Osteocyte (in vitro differentiated cells): ENCODE results near the gene TGM6. TPM values are rescaled to one million over a fixed set of nuclear protein-coding genes. Genes with fewer than 3 reads are reported as not detected.
A peak's percentile ranks its signal among the peaks of the same experiment; 100 is the strongest.

ENCODE experiments used
- DNase-seq: peaks from one replicate; pipeline ENCODE4 v3.0.0; 2021; ENCODE audit warnings: mixed read lengths; ENCODE audit not compliant: unreplicated experiment; ENCODE audit errors: extremely low spot score
- H3K27ac Mint-ChIP-seq: one replicate; pipeline ENCODE4 v1.8.0; 2021; ENCODE audit warnings: mild to moderate bottlenecking, mixed read lengths; ENCODE audit not compliant: unreplicated experiment
- H3K27me3 Mint-ChIP-seq: one replicate; pipeline ENCODE4 v1.8.0; 2021; ENCODE audit warnings: mixed read lengths; ENCODE audit not compliant: unreplicated experiment
- H3K36me3 Mint-ChIP-seq: one replicate; pipeline ENCODE4 v1.8.0; 2021; ENCODE audit warnings: mixed read lengths; ENCODE audit not compliant: unreplicated experiment
- H3K4me1 Mint-ChIP-seq: one replicate; pipeline ENCODE4 v1.8.0; 2021; ENCODE audit warnings: mixed read lengths; ENCODE audit not compliant: unreplicated experiment
- H3K4me3 Mint-ChIP-seq: one replicate; pipeline ENCODE4 v1.8.0; 2021; ENCODE audit warnings: mild to moderate bottlenecking, moderate library complexity, mixed read lengths; ENCODE audit not compliant: unreplicated experiment
- H3K9me3 Mint-ChIP-seq: one replicate; pipeline ENCODE4 v1.8.0; 2021; ENCODE audit warnings: mixed read lengths; ENCODE audit not compliant: unreplicated experiment
- CTCF ChIP-seq: fragments of 200-600 bp; sonication (generic); IDR thresholded peaks from 2 replicates; pipeline ENCODE4 v1.5.0; 2021; ENCODE audit warnings: antibody characterized with exemption, mild to moderate bottlenecking, moderate library complexity
- total RNA-seq: library from RNA; stranded (reverse); gene quantifications from 2 replicates; pipeline ENCODE4 v1.2.1, GENCODE V29; 2021

The TGM6 gene
- total RNA-seq, 1 donor from 2014 or later: not detected

- no peak overlapping the region for H3K27ac Mint-ChIP-seq
These were observed 39.8 kb downstream of the TGM6 start for GRCh38 chr20:2420510-2420909.

GRCh38 chr20:2421247-2421646 lies 40.5 kb downstream of the TGM6 start:
- H3K9me3 Mint-ChIP-seq: no peaks in the 10 kb centered on the region
- no peak overlapping the region for H3K4me3 Mint-ChIP-seq
- no peak overlapping the region for H3K27ac Mint-ChIP-seq
- H3K27me3 Mint-ChIP-seq: peaks cover 14% of the 10 kb centered on the region
- H3K36me3 Mint-ChIP-seq: no peaks in the 10 kb centered on the region
- TF ChIP-seq CTCF: peak; percentile 26
- no peaks in the 10 kb centered on the region for H3K4me1 Mint-ChIP-seq
- no peak for DNase-seq

More at GRCh38 chr20:2420510-2420909, 39.8 kb downstream of the TGM6 start:
- DNase-seq: no peak
- H3K27me3 Mint-ChIP-seq: peaks cover 10% of the 10 kb centered on the region
- H3K9me3 Mint-ChIP-seq: no peaks in the 10 kb centered on the region
- H3K4me3 Mint-ChIP-seq: no peak overlapping the region
- no peaks in the 10 kb centered on the region for H3K36me3 Mint-ChIP-seq
- H3K4me1 Mint-ChIP-seq: no peaks in the 10 kb centered on the region
- no peak for TF ChIP-seq CTCF

GRCh38 chr20:2429051-2429450 lies 48.4 kb downstream of the TGM6 start:
- TF ChIP-seq CTCF: no peak
- H3K4me1 Mint-ChIP-seq: no peaks in the 10 kb centered on the region
- H3K9me3 Mint-ChIP-seq: no peaks in the 10 kb centered on the region
- no peak overlapping the region for H3K27ac Mint-ChIP-seq
- H3K36me3 Mint-ChIP-seq: no peaks in the 10 kb centered on the region
- H3K4me3 Mint-ChIP-seq: no peak overlapping the region
- H3K27me3 Mint-ChIP-seq: peaks cover 21% of the 10 kb centered on the region
- no peak for DNase-seq

- Mint-ChIP-seq H3K27ac (no peak overlapping the region), H3K9me3 (no peaks in the 10 kb centered on the region), H3K4me3 (no peak overlapping the region), H3K36me3 (no peaks in the 10 kb centered on the region), H3K27me3 (peaks cover 17% of the 10 kb centered on the region), H3K4me1 (no peaks in the 10 kb centered on the region)
- no peak for DNase-seq
- TF ChIP-seq CTCF: no peak
These were observed 49.8 kb downstream of the TGM6 start for GRCh38 chr20:2430538-2430937.

GRCh38 chr20:2431185-2431584 lies 50.5 kb downstream of the TGM6 start:
- no peak for DNase-seq
- no peaks in the 10 kb centered on the region for H3K36me3 Mint-ChIP-seq
- no peaks in the 10 kb centered on the region for H3K9me3 Mint-ChIP-seq
- no peak overlapping the region for H3K4me3 Mint-ChIP-seq
- H3K27me3 Mint-ChIP-seq: peaks cover 12% of the 10 kb centered on the region
- TF ChIP-seq CTCF: no peak
- no peaks in the 10 kb centered on the region for H3K4me1 Mint-ChIP-seq
- H3K27ac Mint-ChIP-seq: no peak overlapping the region
